H1 (cell line): Measurements from ENCODE around the gene LRRC55. TPM values are rescaled to one million over a fixed set of nuclear protein-coding genes. Genes with fewer than 3 reads are reported as not detected.

Experiments
- CTCF ChIA-PET: fragments of 300-600 bp; sonication (Branson Sonifier 250); formaldehyde crosslinking; loops from one replicate; lab custom pipeline; 2021; ENCODE audit not compliant: partially characterized antibody; lab: Charles Lee
- POLR2A ChIA-PET: fragments of 300-600 bp; sonication (Branson Sonifier 250); formaldehyde crosslinking; loops from one replicate; lab custom pipeline; 2021; ENCODE audit warnings: inconsistent platforms; ENCODE audit not compliant: partially characterized antibody; lab: Charles Lee
- DNase-seq, 2 experiments: peaks; one replicate each; pipeline versions ENCODE4 v3.0.0 to v3.0.0-alpha.2; 2010 to 2022; ENCODE audit warnings: low spot score in 2 of 2, low read depth in 1 of 2, mixed read lengths in 1 of 2
- FAIRE-seq: peaks from 2 replicates; lab custom pipeline; 2011; peaks lifted over from hg19 to GRCh38; lab: Jason Lieb, UNC
- H2AFZ ChIP-seq: 2 replicates; pipeline ENCODE4 v1.8.1; 2012; ENCODE audit warnings: low read length, inconsistent platforms
- H2AK5ac ChIP-seq: 2 replicates; pipeline ENCODE4 v1.6.1; 2013; ENCODE audit warnings: low read depth, low read length
- H2BK120ac ChIP-seq: replicated peaks from 2 replicates; pipeline ENCODE3; 2013; ENCODE audit warnings: low read depth, low read length, inconsistent platforms
- H2BK12ac ChIP-seq: 2 replicates; pipeline ENCODE4 v1.6.1; 2013; ENCODE audit warnings: low read depth, low read length
- H2BK15ac ChIP-seq: 2 replicates; pipeline ENCODE4 v1.6.1; 2013; ENCODE audit warnings: low read length
- H2BK20ac ChIP-seq: 2 replicates; pipeline ENCODE4 v1.6.1; 2013; ENCODE audit warnings: low read length
- H2BK5ac ChIP-seq: 2 replicates; pipeline ENCODE4 v1.6.1; 2013; ENCODE audit warnings: low read depth, low read length
- H3K14ac ChIP-seq: 2 replicates; pipeline ENCODE4 v1.6.1; 2013; ENCODE audit warnings: inconsistent platforms; ENCODE audit not compliant: insufficient read length
- H3K18ac ChIP-seq: 2 replicates; pipeline ENCODE4 v1.6.1; 2013; ENCODE audit warnings: low read length; ENCODE audit errors: extremely low read depth
- H3K23ac ChIP-seq: 2 replicates; pipeline ENCODE4 v1.6.1; 2013; ENCODE audit warnings: inconsistent platforms; ENCODE audit not compliant: insufficient read length
- H3K23me2 ChIP-seq: 2 replicates; pipeline ENCODE4 v1.6.1; 2013; ENCODE audit warnings: low read depth, low read length
- H3K27ac ChIP-seq: 2 replicates; pipeline ENCODE4 v1.6.1; 2011; ENCODE audit warnings: low read depth, low read length, inconsistent platforms
- H3K27me3 ChIP-seq, 4 experiments: replicated peaks in 1 of 4; 1 replicate in 1 of 4; 2 replicates in 3 of 4; pipeline versions ENCODE4 v1.6.1 to v1.8.1; 2011 to 2013; ENCODE audit warnings: low read length in 3 of 4, mild to moderate bottlenecking in 3 of 4, inconsistent platforms in 2 of 4, mixed read lengths in 2 of 4, moderate library complexity in 1 of 4; ENCODE audit not compliant: control insufficient read depth in 3 of 4, insufficient read depth in 3 of 4; ENCODE audit errors: extremely low read depth in 1 of 4
- H3K36me3 ChIP-seq, 4 experiments: 2 replicates each; pipeline versions ENCODE4 v1.6.1 to v1.8.1; 2011 to 2013; ENCODE audit warnings: mild to moderate bottlenecking in 4 of 4, low read length in 3 of 4, moderate library complexity in 2 of 4, control low read depth in 1 of 4, inconsistent platforms in 1 of 4; ENCODE audit not compliant: insufficient read depth in 4 of 4, control insufficient read depth in 2 of 4
- H3K4ac ChIP-seq: replicated peaks from 2 replicates; pipeline ENCODE3; 2013; ENCODE audit warnings: low read length, low read depth, mixed read lengths, inconsistent platforms; ENCODE audit not compliant: insufficient read length
- H3K4me1 ChIP-seq, 4 experiments: replicated peaks in 1 of 4; 1 replicate in 1 of 4; 2 replicates in 3 of 4; pipeline versions ENCODE4 v1.6.1 to v1.8.1; 2011 to 2013; ENCODE audit warnings: low read length in 3 of 4, inconsistent platforms in 2 of 4, mixed read lengths in 1 of 4; ENCODE audit not compliant: insufficient read depth in 4 of 4, control insufficient read depth in 3 of 4
- H3K4me2 ChIP-seq, 2 experiments: 2 replicates each; pipeline versions ENCODE4 v1.6.1 to v1.8.1; 2011 to 2013; ENCODE audit warnings: low read depth in 2 of 2, low read length in 2 of 2, control low read depth in 1 of 2, inconsistent platforms in 1 of 2, mild to moderate bottlenecking in 1 of 2; ENCODE audit not compliant: insufficient read depth in 1 of 2
- H3K4me3 ChIP-seq, 4 experiments: fragments of 200-600, 300-600 bp in 1 of 4; sonication (generic), shearing (Covaris generic), sonication (Bioruptor Twin) in 1 of 4; 2 replicates each; pipeline versions ENCODE4 v1.5.1 to v1.8.1; 2011 to 2016; ENCODE audit warnings: low read length in 4 of 4, low read depth in 3 of 4, control low read depth in 2 of 4, inconsistent platforms in 2 of 4, mild to moderate bottlenecking in 2 of 4, mixed read lengths in 1 of 4, moderate library complexity in 1 of 4; ENCODE audit not compliant: insufficient read depth in 2 of 4; ENCODE audit errors: extremely low read depth in 1 of 4
- H3K56ac ChIP-seq: replicated peaks from 2 replicates; pipeline ENCODE3; 2013; ENCODE audit warnings: low read depth, mild to moderate bottlenecking, mixed read lengths, low read length, inconsistent platforms; ENCODE audit not compliant: insufficient read length
- H3K79me1 ChIP-seq: 2 replicates; pipeline ENCODE4 v1.6.1; 2013; ENCODE audit warnings: low read depth, low read length, control low read depth
- H3K79me2 ChIP-seq, 2 experiments: 2 replicates each; pipeline versions ENCODE4 v1.6.1 to v1.8.1; 2012 to 2013; ENCODE audit warnings: low read length in 2 of 2, mild to moderate bottlenecking in 2 of 2, inconsistent platforms in 1 of 2; ENCODE audit not compliant: insufficient read depth in 2 of 2, control insufficient read depth in 1 of 2
- H3K9ac ChIP-seq, 4 experiments: replicated peaks in 1 of 4; 1 replicate in 1 of 4; 2 replicates in 3 of 4; pipeline versions ENCODE4 v1.6.1 to v1.8.1; 2011 to 2013; ENCODE audit warnings: low read depth in 3 of 4, low read length in 3 of 4, control low read depth in 2 of 4, mild to moderate bottlenecking in 2 of 4, moderate library complexity in 2 of 4, inconsistent platforms in 1 of 4; ENCODE audit errors: extremely low read depth in 1 of 4
- H3K9me3 ChIP-seq, 2 experiments: 2 replicates each; pipeline versions ENCODE4 v1.6.1 to v1.8.1; 2012 to 2013; ENCODE audit warnings: mild to moderate bottlenecking in 2 of 2, moderate library complexity in 2 of 2, control low read depth in 1 of 2, inconsistent platforms in 1 of 2, low read depth in 1 of 2, low read length in 1 of 2, mixed read lengths in 1 of 2; ENCODE audit not compliant: insufficient read depth in 2 of 2
- H4K20me1 ChIP-seq, 2 experiments: replicated peaks in 1 of 2; 2 replicates each; pipeline versions ENCODE3 to v1.8.1; 2011 to 2013; ENCODE audit warnings: inconsistent platforms in 2 of 2, low read length in 2 of 2, mild to moderate bottlenecking in 1 of 2; ENCODE audit not compliant: insufficient read depth in 2 of 2, control insufficient read depth in 1 of 2
- H4K5ac ChIP-seq: 2 replicates; pipeline ENCODE4 v1.6.1; 2013; ENCODE audit warnings: low read length, low read depth, mixed read lengths, inconsistent platforms; ENCODE audit not compliant: insufficient read length
- H4K8ac ChIP-seq: 2 replicates; pipeline ENCODE4 v1.8.0; 2013; ENCODE audit warnings: mild to moderate bottlenecking, moderate library complexity, low read length, inconsistent platforms; ENCODE audit not compliant: insufficient read depth; ENCODE audit errors: extremely low read depth
- H4K91ac ChIP-seq: replicated peaks from 2 replicates; pipeline ENCODE3; 2013; ENCODE audit warnings: low read length, mixed read lengths, inconsistent platforms; ENCODE audit not compliant: insufficient read length
- SUZ12 ChIP-seq: fragments of 200-600 bp; sonication (generic); IDR thresholded peaks from 2 replicates; pipeline ENCODE4 v1.6.1; 2012; ENCODE audit warnings: mild to moderate bottlenecking, inconsistent platforms, low read length, moderate library complexity, mixed read lengths
- polyA plus RNA-seq, 7 experiments: library from polyadenylated mRNA; depleted of rRNA in 3 of 7; stranded (reverse) in 5 of 7; unstranded in 2 of 7; fragments of >200 nt in 5 of 7; fragments of 200-250 nt in 2 of 7; gene quantifications; 1 replicate in 5 of 7; 2 replicates in 1 of 7; 4 replicates in 1 of 7; pipeline versions ENCODE4 v1.2.1 to v1.2.3, GENCODE V29; 2011 to 2013; ENCODE audit warnings: missing spikeins in 2 of 7, mixed read lengths in 2 of 7
- total RNA-seq: library from RNA; stranded (reverse); fragmentation: NEBNext Ultra II Directional; extraction: Animal tissue kit (Norgen Biotek cat#: 25700); gene quantifications from 2 replicates; pipeline ENCODE4 v1.2.1, GENCODE V29; 2021

LRRC55 gene
- total and polyA plus RNA-seq, 2 of the 8 experiments (the other 6 are each of a cell fraction or from before 2014, with no cell fraction given), result 0.62 to 1.1 TPM

GRCh38 chr11:57175478-57175877 lies 6.3 kb upstream of the LRRC55 start:
- H3K36me3 ChIP-seq, result no peaks in the 10 kb centered on the region
- CTCF ChIA-PET, result interaction anchor here (1.6 kb wide), 1 partner anchor 74 kb away, joined by 6 read pairs; no protein-coding TSS in a partner anchor
- H2AFZ ChIP-seq, result no peak overlapping the region
- no peak overlapping the region for H4K91ac ChIP-seq
- H3K14ac ChIP-seq, result no peak overlapping the region
- H3K27me3 ChIP-seq, result peaks cover 1 to 13% (median 10%) of the 10 kb centered on the region in 4 experiments; a peak in 6 of 7 replicates
- no peak overlapping the region for H2BK20ac ChIP-seq
- no peak for TF ChIP-seq SUZ12
- TF ChIP-seq, all 59 proteins: peak for 0
- Histone ChIP-seq H3K27ac (no peak overlapping the region), H3K23ac (no peak overlapping the region), H3K56ac (no peak overlapping the region), H4K20me1 (peaks cover 0 to 1% of the 10 kb centered on the region in 2 experiments), H3K4me3 (no peak overlapping the region), H3K9ac (no peak overlapping the region), H3K79me1 (no peaks in the 10 kb centered on the region), H3K4me1 (peaks cover 0 to 2% (median under 1%) of the 10 kb centered on the region in 4 experiments; a peak in 4 of 7 replicates), H3K4ac (no peak overlapping the region), H2BK120ac (no peak overlapping the region), H3K23me2 (peaks cover 7% of the 10 kb centered on the region), H2BK15ac (no peak overlapping the region), H2BK5ac (no peak overlapping the region), H3K18ac (no peak overlapping the region), H4K8ac (no peak overlapping the region), H3K9me3 (no peaks in the 10 kb centered on the region), H2BK12ac (no peak overlapping the region), H2AK5ac (no peak overlapping the region), H3K4me2 (no peak overlapping the region), H4K5ac (no peak overlapping the region), H3K79me2 (no peaks in the 10 kb centered on the region)
- DNase-seq, result no peak
- no peak for FAIRE-seq
- POLR2A ChIA-PET, result no interaction called here
